ENCODE data around the gene TTLL3. TPM values are rescaled to one million over a fixed set of nuclear protein-coding genes. Genes with fewer than 3 reads are reported as not detected.
"Not testable (repeated sequence)": the region's sequence is repeated elsewhere in the genome, so short reads cannot be mapped to it uniquely, and the experiment has no call there.

The TTLL3 gene
- total RNA-seq, 1 experiment from 2014 or later: 14.6 TPM

GRCh38 chr3:9769012-9769411 lies 41.0 kb upstream of the TTLL3 start:
- intact Hi-C loops (cut with micrococcal nuclease): no loop called here
- no peak for TF ChIP-seq CTCF (IDR thresholded peaks at IDR 0.05; ENCODE audit: unreplicated experiment)
- Mint-ChIP-seq H3K36me3 (ENCODE audit: insufficient read depth, unreplicated experiment) (peaks cover 4% of the 10 kb centered on the region), H3K4me3 (ENCODE audit: unreplicated experiment) (peak overlapping the region; percentile 59), H3K27me3 (ENCODE audit: insufficient read depth, unreplicated experiment) (no peaks in the 10 kb centered on the region), H3K9me3 (ENCODE audit: unreplicated experiment) (no peaks in the 10 kb centered on the region), H3K4me1 (ENCODE audit: insufficient read depth, unreplicated experiment) (peaks cover 7% of the 10 kb centered on the region), H3K27ac (ENCODE audit: low read depth, unreplicated experiment) (no peak overlapping the region)
- ChIA-PET POLR2A (interaction anchor here (0.6 to 1.4 kb wide), 4 partner anchors 8 to 164 kb away, joined by 3 read pairs; partner anchors contain the start of genes ARPC4, CRELD1 and TADA3), CTCF (no interaction called here)
- no peak for DNase-seq (ENCODE audit: unreplicated experiment)
- BruUV-seq (replicated peaks): no TSS peak

GRCh38 chr3:9769426-9770275 lies 40.4 kb upstream of the TTLL3 start, which contains the start of gene CAMK1:
Gene CAMK1 (minus strand): TSS chr3:9769947. CDS start chr3:9767749, 2,198 bp downstream.
- no peak for TF ChIP-seq CTCF (IDR thresholded peaks at IDR 0.05; ENCODE audit: unreplicated experiment)
- ChIA-PET CTCF (interaction anchor here (0.6 kb wide), 1 partner anchor 37 kb away, joined by 3 read pairs; no protein-coding TSS in a partner anchor), POLR2A (interaction anchor here (0.9 to 1.4 kb wide), 3 partner anchors 9 to 164 kb away, joined by 3 to 5 read pairs (median 3); partner anchors contain the start of genes BRPF1 and CRELD1)
- BruUV-seq (replicated peaks): no TSS peak
- peaks cover 7% of the 10 kb centered on the region for H3K4me1 Mint-ChIP-seq (ENCODE audit: insufficient read depth, unreplicated experiment)
- H3K9me3 Mint-ChIP-seq (ENCODE audit: unreplicated experiment): no peaks in the 10 kb centered on the region
- no peaks in the 10 kb centered on the region for H3K27me3 Mint-ChIP-seq (ENCODE audit: insufficient read depth, unreplicated experiment)
- H3K4me3 Mint-ChIP-seq (ENCODE audit: unreplicated experiment): peak within 1 kb of the TSS; percentile 59
- H3K36me3 Mint-ChIP-seq (ENCODE audit: insufficient read depth, unreplicated experiment): peaks cover 4% of the 10 kb centered on the region
- peak within 1 kb of the TSS; percentile 46 for H3K27ac Mint-ChIP-seq (ENCODE audit: low read depth, unreplicated experiment)
- DNase-seq (ENCODE audit: unreplicated experiment): peak; percentile 57
- intact Hi-C loops (cut with micrococcal nuclease): no loop called here

- TF ChIP-seq CTCF (IDR thresholded peaks at IDR 0.05; ENCODE audit: unreplicated experiment): no peak
- peaks cover 4% of the 10 kb centered on the region for H3K36me3 Mint-ChIP-seq (ENCODE audit: insufficient read depth, unreplicated experiment)
- peak overlapping the region; percentile 46 for H3K27ac Mint-ChIP-seq (ENCODE audit: low read depth, unreplicated experiment)
- ChIA-PET CTCF (interaction anchor here (1.7 kb wide), 1 partner anchor 7 kb away, joined by 4 read pairs; no protein-coding TSS in a partner anchor), POLR2A (interaction anchor here (0.6 to 1.4 kb wide), 4 partner anchors 11 to 163 kb away, joined by 3 to 5 read pairs (median 3); partner anchors contain the start of genes BRPF1 and CRELD1)
- H3K27me3 Mint-ChIP-seq (ENCODE audit: insufficient read depth, unreplicated experiment): no peaks in the 10 kb centered on the region
- H3K4me1 Mint-ChIP-seq (ENCODE audit: insufficient read depth, unreplicated experiment): peaks cover 7% of the 10 kb centered on the region
- BruUV-seq (replicated peaks): no TSS peak
- intact Hi-C loops (cut with micrococcal nuclease): no loop called here
- no peaks in the 10 kb centered on the region for H3K9me3 Mint-ChIP-seq (ENCODE audit: unreplicated experiment)
- H3K4me3 Mint-ChIP-seq (ENCODE audit: unreplicated experiment): peak overlapping the region; percentile 59
- DNase-seq (ENCODE audit: unreplicated experiment): peak; percentile 30
Observed at GRCh38 chr3:9770276-9770812, 39.7 kb upstream of the TTLL3 start.

- H3K4me1 Mint-ChIP-seq (ENCODE audit: insufficient read depth, unreplicated experiment); H3K36me3 Mint-ChIP-seq (ENCODE audit: insufficient read depth, unreplicated experiment); BruUV-seq (replicated peaks); H3K27me3 Mint-ChIP-seq (ENCODE audit: insufficient read depth, unreplicated experiment); H3K9me3 Mint-ChIP-seq (ENCODE audit: unreplicated experiment); DNase-seq (ENCODE audit: unreplicated experiment); intact Hi-C loops (cut with micrococcal nuclease): not testable (repeated sequence)
- CTCF ChIA-PET: interaction anchor here (0.8 to 1.7 kb wide), 2 partner anchors 8 to 161 kb away, joined by 3 to 4 read pairs; no protein-coding TSS in a partner anchor
- Mint-ChIP-seq H3K27ac (ENCODE audit: low read depth, unreplicated experiment) (peak overlapping the region; percentile 31), H3K4me3 (ENCODE audit: unreplicated experiment) (peak overlapping the region; percentile 59)
- POLR2A ChIA-PET: interaction anchor here (0.6 to 1.3 kb wide), 3 partner anchors 11 to 94 kb away, joined by 3 to 5 read pairs (median 3); partner anchors contain the start of gene BRPF1
Observed at GRCh38 chr3:9771007-9771406, 39.1 kb upstream of the TTLL3 start.
